Mesenchymal stem cell (in vitro differentiated cells and primary cell): Measurements from ENCODE around the gene PRR7.

Source experiments
- DNase-seq: peaks from one replicate; pipeline ENCODE4 v3.0.0-alpha.2; 2013
- H2AFZ ChIP-seq: one replicate; pipeline ENCODE4 v1.6.1; 2013; ENCODE audit warnings: low read depth, mild to moderate bottlenecking, control low read depth, inconsistent platforms, low read length, moderate library complexity
- H2AK5ac ChIP-seq: 2 replicates; pipeline ENCODE4 v1.6.1; 2013; ENCODE audit warnings: low read length, moderate library complexity, mild to moderate bottlenecking, inconsistent platforms; ENCODE audit not compliant: severe bottlenecking
- H2BK120ac ChIP-seq: one replicate; pipeline ENCODE4 v1.6.1; 2013; ENCODE audit warnings: low read depth, mild to moderate bottlenecking, inconsistent platforms, low read length, moderate library complexity
- H2BK12ac ChIP-seq, 2 experiments: one replicate each; pipeline ENCODE4 v1.6.1; 2013; ENCODE audit warnings: inconsistent platforms in 2 of 2, low read length in 2 of 2, mild to moderate bottlenecking in 2 of 2, moderate library complexity in 2 of 2, control low read depth in 1 of 2
- H2BK15ac ChIP-seq: one replicate; pipeline ENCODE4 v1.6.1; 2013; ENCODE audit warnings: mild to moderate bottlenecking, low read depth, inconsistent platforms; ENCODE audit not compliant: poor library complexity, severe bottlenecking
- H2BK5ac ChIP-seq: 2 replicates; pipeline ENCODE4 v1.6.1; 2013; ENCODE audit warnings: low read depth, mild to moderate bottlenecking, low read length, control low read depth, inconsistent platforms; ENCODE audit not compliant: poor library complexity, severe bottlenecking
- H3K14ac ChIP-seq, 2 experiments: one replicate each; pipeline ENCODE4 v1.6.1; 2013; ENCODE audit warnings: inconsistent platforms in 2 of 2, low read length in 2 of 2, control low read depth in 1 of 2, mild to moderate bottlenecking in 1 of 2, moderate library complexity in 1 of 2
- H3K18ac ChIP-seq, 2 experiments: one replicate each; pipeline ENCODE4 v1.6.1; 2013; ENCODE audit warnings: inconsistent platforms in 2 of 2, low read length in 2 of 2, control low read depth in 1 of 2, low read depth in 1 of 2, mild to moderate bottlenecking in 1 of 2
- H3K23ac ChIP-seq, 2 experiments: one replicate each; pipeline ENCODE4 v1.6.1; 2013; ENCODE audit warnings: inconsistent platforms in 2 of 2, low read length in 2 of 2, mild to moderate bottlenecking in 2 of 2, moderate library complexity in 2 of 2, control low read depth in 1 of 2
- H3K27ac ChIP-seq: 2 replicates; pipeline ENCODE4 v1.5.1; 2013; ENCODE audit warnings: mild to moderate bottlenecking, moderate library complexity, low read length, control low read depth, inconsistent platforms; ENCODE audit not compliant: poor library complexity, severe bottlenecking
- H3K27me3 ChIP-seq, 2 experiments: 2 replicates each; pipeline versions ENCODE4 v1.6.1 to v1.7.0; 2013; ENCODE audit warnings: low read length in 2 of 2, mild to moderate bottlenecking in 2 of 2, moderate library complexity in 2 of 2, control low read depth in 1 of 2, inconsistent platforms in 1 of 2; ENCODE audit not compliant: control insufficient read depth in 1 of 2, insufficient read depth in 1 of 2
- H3K36me3 ChIP-seq, 2 experiments: 2 replicates each; pipeline versions ENCODE4 v1.6.1 to v1.7.0; 2013; ENCODE audit warnings: low read length in 2 of 2, control low read depth in 1 of 2, inconsistent platforms in 1 of 2, low read depth in 1 of 2, mild to moderate bottlenecking in 1 of 2; ENCODE audit not compliant: insufficient read depth in 2 of 2, control insufficient read depth in 1 of 2
- H3K4ac ChIP-seq, 2 experiments: one replicate each; pipeline ENCODE4 v1.6.1; 2013; ENCODE audit warnings: inconsistent platforms in 2 of 2, low read length in 2 of 2, mild to moderate bottlenecking in 2 of 2, moderate library complexity in 2 of 2, control low read depth in 1 of 2, low read depth in 1 of 2
- H3K4me1 ChIP-seq: 2 replicates; pipeline ENCODE4 v1.6.1; 2013; ENCODE audit warnings: low read depth, low read length, control low read depth; ENCODE audit not compliant: control insufficient read depth, insufficient read depth
- H3K4me2 ChIP-seq: 2 replicates; pipeline ENCODE4 v1.6.1; 2013; ENCODE audit warnings: low read length, mild to moderate bottlenecking, inconsistent platforms; ENCODE audit not compliant: poor library complexity, severe bottlenecking
- H3K4me3 ChIP-seq, 2 experiments: 2 replicates each; pipeline versions ENCODE4 v1.5.1 to v1.7.0; 2013; ENCODE audit warnings: low read length in 2 of 2, mild to moderate bottlenecking in 2 of 2, control low read depth in 1 of 2, low read depth in 1 of 2; ENCODE audit not compliant: insufficient read depth in 1 of 2
- H3K79me1 ChIP-seq: replicated peaks from 2 replicates; pipeline ENCODE4 v1.6.1; 2013; ENCODE audit warnings: mild to moderate bottlenecking, control low read depth, low read length, inconsistent platforms; ENCODE audit not compliant: poor library complexity, severe bottlenecking
- H3K9ac ChIP-seq: 2 replicates; pipeline ENCODE4 v1.7.0; 2013; ENCODE audit warnings: mild to moderate bottlenecking, low read length, moderate library complexity
- H3K9me3 ChIP-seq: 2 replicates; pipeline ENCODE4 v1.7.0; 2013; ENCODE audit warnings: mild to moderate bottlenecking, low read length; ENCODE audit not compliant: control insufficient read depth
- H4K8ac ChIP-seq: one replicate; pipeline ENCODE4 v1.6.1; 2013; ENCODE audit warnings: inconsistent platforms, mild to moderate bottlenecking, low read length, moderate library complexity
- H4K91ac ChIP-seq: one replicate; pipeline ENCODE4 v1.6.1; 2013; ENCODE audit warnings: mild to moderate bottlenecking, low read length, inconsistent platforms
- WGBS: methylation state at CpG from one replicate; pipeline ENCODE4 v1.1.7; 2013; ENCODE audit warnings: mixed read lengths; 5-methylcytosine and 5-hydroxymethylcytosine counted together

PRR7 gene

DNA sequence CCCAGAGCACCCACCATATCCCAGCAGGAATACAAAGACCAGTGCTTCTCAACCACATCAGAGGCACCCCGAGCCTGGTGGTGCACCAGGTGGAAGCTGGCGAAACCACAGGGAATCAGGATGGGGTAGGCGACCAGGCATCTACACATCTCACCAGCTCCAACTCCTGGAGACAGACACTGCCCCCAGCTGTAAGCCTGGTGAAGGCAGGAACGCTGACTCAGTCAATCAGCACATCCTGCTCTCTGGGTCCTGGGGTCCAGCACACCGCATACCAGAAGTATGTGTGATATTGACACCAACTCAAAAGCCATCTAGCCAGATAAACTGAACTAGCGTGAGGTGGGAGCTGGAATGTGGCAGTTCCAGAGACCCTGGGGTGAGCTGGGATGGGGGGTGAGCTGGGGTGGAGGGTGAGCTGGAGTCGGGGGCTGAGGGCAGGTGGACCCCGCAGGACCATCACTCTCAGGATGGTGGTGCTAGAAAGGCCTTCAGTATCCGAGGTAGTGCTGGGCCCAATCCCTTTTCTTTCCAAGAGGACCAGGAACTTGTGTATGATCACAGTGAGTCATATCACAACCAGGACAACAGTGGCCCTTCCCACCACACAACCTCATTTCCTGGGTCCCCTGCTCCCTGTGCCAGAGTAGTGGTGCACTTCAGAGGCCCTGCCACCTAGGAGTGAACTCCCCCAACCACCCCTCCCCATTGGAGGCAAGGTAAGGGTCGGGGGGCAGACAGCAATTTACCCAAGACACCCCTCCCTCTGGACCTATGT lies 24.3 kb downstream of the PRR7 start:
- peaks cover 33 to 62% of the 10 kb centered on the region in 2 experiments for H3K36me3 ChIP-seq
- peak overlapping the region in 1 of 2 experiments; percentile 90 for H3K4me3 ChIP-seq

DNA sequence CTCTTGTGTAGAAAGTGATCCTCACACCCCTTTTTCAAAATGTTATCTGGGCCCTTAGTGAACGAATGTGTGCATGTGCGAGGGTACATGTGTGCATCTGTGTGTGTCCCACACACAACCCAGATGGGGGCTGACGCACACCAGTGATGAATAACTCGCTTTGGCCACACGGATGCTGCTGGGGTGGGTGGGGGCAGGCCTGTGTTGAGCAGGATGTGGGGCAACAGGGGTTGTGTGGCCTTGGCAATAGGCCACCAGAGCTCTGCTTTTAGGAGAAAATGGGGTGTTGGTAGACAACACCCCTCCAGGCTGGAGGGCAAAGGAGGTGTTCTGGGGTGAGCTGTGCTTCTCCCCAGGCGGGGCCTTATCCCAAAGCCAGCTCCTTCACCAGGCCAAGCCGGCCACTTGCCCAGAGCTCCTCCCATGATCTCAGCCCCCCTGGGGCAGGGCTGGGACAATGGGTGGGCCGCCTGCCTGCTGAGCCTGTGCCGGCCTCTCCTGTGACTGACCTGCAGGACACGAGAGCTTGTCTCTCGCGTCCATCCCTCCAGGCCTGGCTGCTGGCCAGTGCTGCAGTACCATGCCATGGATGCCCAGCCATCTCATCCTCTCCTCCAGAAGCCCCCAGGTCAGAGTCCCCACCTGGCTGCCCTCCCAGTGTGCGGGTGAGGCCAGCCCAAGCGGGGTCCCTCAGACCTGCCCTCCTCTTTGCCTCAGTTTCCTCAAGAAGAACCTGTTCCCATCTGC lies 25.2 kb downstream of the PRR7 start:
- no peaks in the 10 kb centered on the region for H3K9me3 ChIP-seq
- H3K27ac ChIP-seq = peak overlapping the region; percentile 75
- no peak for DNase-seq
- peak overlapping the region; percentile 90 to 92 for H3K4me3 ChIP-seq
- no peak overlapping the region for H4K8ac ChIP-seq
- H2AFZ ChIP-seq = no peak overlapping the region
- no peak overlapping the region for H3K4ac ChIP-seq
- no peak overlapping the region for H2AK5ac ChIP-seq
- H3K4me1 ChIP-seq = peaks cover 61% of the 10 kb centered on the region
- H3K23ac ChIP-seq = peak overlapping the region in 1 of 2 experiments; percentile 85
- peak overlapping the region; percentile 31 for H2BK15ac ChIP-seq
- 60% methylated on average over 13 of the region's 14 CpGs for WGBS
- H3K36me3 ChIP-seq = peaks cover 25 to 54% of the 10 kb centered on the region in 2 experiments
- no peak overlapping the region for H2BK120ac ChIP-seq
- peak overlapping the region; percentile 84 for H3K4me2 ChIP-seq
- no peak overlapping the region for H4K91ac ChIP-seq
- no peak overlapping the region for H2BK5ac ChIP-seq
- peak overlapping the region; percentile 92 for H3K9ac ChIP-seq
- H3K79me1 ChIP-seq = peaks cover 4% of the 10 kb centered on the region
- H2BK12ac ChIP-seq = no peak overlapping the region
- no peaks in the 10 kb centered on the region for H3K27me3 ChIP-seq
- peak overlapping the region in 1 of 2 experiments; percentile 29 for H3K18ac ChIP-seq
- peak overlapping the region in 1 of 2 experiments; percentile 18 for H3K14ac ChIP-seq

More for the DNA sequence above, 24.3 kb downstream of the PRR7 start:
- 83% methylated on average over 9 of the region's 10 CpGs for WGBS
- peaks cover 6% of the 10 kb centered on the region for H3K79me1 ChIP-seq
- no peak overlapping the region for H4K91ac ChIP-seq
- no peak overlapping the region for H2BK5ac ChIP-seq
- no peak overlapping the region for H2BK15ac ChIP-seq
- H3K18ac ChIP-seq = no peak overlapping the region
- H2BK12ac ChIP-seq = no peak overlapping the region
- H3K27ac ChIP-seq = peak overlapping the region; percentile 75
- peak; percentile 40 for DNase-seq
- H3K27me3 ChIP-seq = no peaks in the 10 kb centered on the region
- peak overlapping the region in 1 of 2 experiments; percentile 20 for H3K23ac ChIP-seq
- H2AK5ac ChIP-seq = no peak overlapping the region
- H3K9ac ChIP-seq = peak overlapping the region; percentile 92
- no peak overlapping the region for H4K8ac ChIP-seq
- peaks cover 58% of the 10 kb centered on the region for H3K4me1 ChIP-seq
- H3K4me2 ChIP-seq = peak overlapping the region; percentile 84
- H3K4ac ChIP-seq = no peak overlapping the region
- H3K14ac ChIP-seq = no peak overlapping the region
- H2AFZ ChIP-seq = no peak overlapping the region
- no peak overlapping the region for H2BK120ac ChIP-seq
- no peaks in the 10 kb centered on the region for H3K9me3 ChIP-seq

DNA sequence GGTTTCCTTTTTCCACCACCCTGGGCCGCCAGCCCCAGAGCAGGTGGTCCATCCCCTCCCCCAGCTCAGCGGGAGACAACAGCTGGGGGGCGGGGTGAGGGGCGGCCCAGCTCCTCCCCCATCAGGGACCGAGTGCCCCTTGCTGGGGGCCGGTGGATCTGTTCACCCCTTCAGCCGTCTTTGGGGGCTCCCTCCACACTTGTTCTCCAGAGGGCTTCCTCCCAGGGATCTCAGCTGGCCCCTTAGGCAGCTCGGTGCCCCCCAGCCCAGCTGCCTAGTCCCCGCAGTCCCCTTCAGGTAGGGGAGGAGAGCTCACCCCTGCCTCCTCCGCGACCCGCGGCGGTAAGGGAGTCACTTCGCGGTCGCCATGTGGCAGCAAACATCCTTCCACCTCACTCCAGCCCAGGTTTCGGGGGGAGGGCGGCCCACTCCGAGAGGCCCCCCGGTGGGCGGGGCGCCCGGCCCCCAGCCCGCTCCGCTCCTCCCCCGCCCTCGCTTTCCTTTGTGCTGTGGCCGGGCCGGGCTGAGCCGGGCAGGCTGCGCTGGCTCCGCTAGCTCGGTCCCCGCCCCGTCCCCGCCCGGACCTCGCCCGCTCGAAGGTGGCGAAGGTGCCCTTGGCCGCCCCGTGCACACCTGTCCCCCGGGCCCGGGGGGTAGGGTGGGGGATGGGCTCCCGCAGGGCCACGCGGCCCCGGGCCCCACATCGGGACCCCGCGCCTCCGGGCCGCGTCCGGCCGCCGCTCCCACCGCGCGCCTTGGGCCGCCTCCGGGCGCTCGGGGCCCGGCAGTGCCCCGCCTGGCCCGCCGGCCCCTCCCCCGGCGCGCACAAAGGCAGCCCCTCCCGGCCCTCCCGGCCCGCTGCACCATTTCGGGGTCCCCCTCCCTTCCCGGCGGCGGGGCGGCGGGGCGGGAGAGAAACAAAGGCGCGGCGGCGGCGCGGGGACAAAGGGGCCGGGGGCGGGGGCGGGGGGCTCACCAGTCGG lies 26.1 kb downstream of the PRR7 start:
- Histone ChIP-seq H3K36me3 (peaks cover 15 to 44% of the 10 kb centered on the region in 2 experiments), H3K27me3 (no peaks in the 10 kb centered on the region), H2BK5ac (peak overlapping the region; percentile 49), H3K23ac (peak overlapping the region in 1 of 2 experiments; percentile 99), H2BK12ac (peak overlapping the region in 1 of 2 experiments; percentile 78), H3K4ac (peak overlapping the region; percentile 51 to 94), H2AFZ (no peak overlapping the region), H2AK5ac (peak overlapping the region; percentile 23), H4K91ac (peak overlapping the region; percentile 70), H2BK120ac (peak overlapping the region; percentile 87), H3K18ac (peak overlapping the region; percentile 77 to 97), H3K14ac (peak overlapping the region in 1 of 2 experiments; percentile 97), H4K8ac (peak overlapping the region; percentile 69), H3K4me3 (peak overlapping the region; percentile 90 to 92), H3K4me1 (peaks cover 62% of the 10 kb centered on the region), H3K9ac (peak overlapping the region; percentile 92), H3K79me1 (no peaks in the 10 kb centered on the region), H2BK15ac (peak overlapping the region; percentile 41), H3K9me3 (no peaks in the 10 kb centered on the region), H3K4me2 (peak overlapping the region; percentile 84), H3K27ac (peak overlapping the region; percentile 75)
- peak; percentile 34 for DNase-seq
- 1% methylated on average over 10 of the region's 93 CpGs for WGBS
